ENCODE measurements around the gene OR2A2. TPM values are rescaled to one million over a fixed set of nuclear protein-coding genes. Genes with fewer than 3 reads are reported as not detected.

The OR2A2 gene
- total and polyA plus RNA-seq, 9 of the 15 experiments (the other 6 are each of a cell fraction or from before 2014, with no cell fraction given) = not detected

- TF ChIP-seq ID3 (CRISPR knock-in tag; IDR thresholded peaks at IDR 0.05) = no peak
- TF ChIP-seq ID3 (tag; IDR thresholded peaks at IDR 0.05) = no peak
- no peak for TF ChIP-seq FOSL1 (tag; conservative IDR thresholded peaks at IDR 0.05)
- TF ChIP-seq SIN3B (IDR thresholded peaks at IDR 0.05; ENCODE audit: low read depth) = no peak
- TF ChIP-seq NBN (IDR thresholded peaks at IDR 0.05; ENCODE audit: low read depth) = no peak
These were observed 7.3 kb upstream of the OR2A2 start (continued) for GRCh38 chr7:144102041-144102440.

DNA sequence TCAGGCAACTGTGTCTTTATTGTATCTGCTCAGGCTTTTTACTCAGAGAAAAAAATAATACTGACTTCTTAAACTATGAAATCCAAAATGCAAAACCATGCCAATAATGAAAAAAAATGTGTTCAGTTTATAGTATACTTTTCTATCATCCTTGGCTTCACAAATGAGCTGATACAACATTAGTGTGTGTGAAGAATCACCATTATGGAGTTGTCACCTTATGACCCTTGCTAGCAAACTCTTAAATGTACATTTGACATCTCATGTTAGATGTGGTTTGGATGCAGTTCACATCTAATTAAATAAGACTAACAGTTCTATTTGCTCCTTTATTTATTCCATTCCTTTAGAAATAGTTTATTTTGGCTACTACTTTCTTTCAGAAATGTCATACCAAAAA is 4.2 kb upstream of the OR2A2 start:
- intact Hi-C loops (cut with micrococcal nuclease) = no loop called here
- BruUV-seq (replicated peaks) = no TSS peak
- Histone ChIP-seq H3K9me1 (ENCODE audit: control insufficient read depth, insufficient read depth, low read length) (no peaks in the 10 kb centered on the region), H3K9ac (ENCODE audit: insufficient read depth in 1 of 2, low read depth in 2 of 2, low read length in 2 of 2) (no peak overlapping the region), H3K27me3 (ENCODE audit: control insufficient read depth in 2 of 2, insufficient read depth in 2 of 2, low read length in 2 of 2) (no peaks in the 10 kb centered on the region), H3K4me2 (ENCODE audit: insufficient read depth, low read length) (no peak overlapping the region), H3K79me2 (ENCODE audit: control insufficient read depth, insufficient read depth, low read length) (no peaks in the 10 kb centered on the region), H3K36me3 (ENCODE audit: control insufficient read depth, insufficient read depth, low read length) (no peaks in the 10 kb centered on the region), H2AFZ (ENCODE audit: low read depth, low read length) (no peak overlapping the region), H3K27ac (ENCODE audit: extremely low read depth, low read depth, low read length) (no peak overlapping the region), H3K4me1 (replicated peaks in 1 of 2; ENCODE audit: control insufficient read depth in 2 of 2, insufficient read depth in 2 of 2, low read length in 2 of 2) (no peaks in the 10 kb centered on the region), H4K20me1 (replicated peaks; ENCODE audit: control insufficient read depth, insufficient read depth, low read length) (no peaks in the 10 kb centered on the region), H3K4me3 (no peak overlapping the region), H3K9me3 (replicated peaks; ENCODE audit: control insufficient read depth, insufficient read depth, low read depth, low read length) (no peaks in the 10 kb centered on the region)
- no peak for DNase-seq (ENCODE audit: extremely low read depth in 1 of 4, low spot score in 3 of 4)
- ATAC-seq = no peak
- no peak for FAIRE-seq
- in situ Hi-C loops (cut with MboI) = no loop called here
- TF ChIP-seq PHTF2 (CRISPR knock-in tag; IDR thresholded peaks at IDR 0.05) = no peak
- no peak for TF ChIP-seq NR1H2 (CRISPR knock-in tag; IDR thresholded peaks at IDR 0.05)
- no peak for TF ChIP-seq ARID2 (IDR thresholded peaks at IDR 0.05)
- CTCF ChIA-PET (ENCODE audit: low intra/inter-chr PET ratio) = no interaction called here
- POLR2A ChIA-PET = interaction anchor here (0.7 kb wide), 1 partner anchor 1386 kb away, joined by 3 read pairs; no protein-coding TSS in a partner anchor

All from K562 (cell line).